Gastrocnemius medialis (tissue), 4 donors: ENCODE data around the gene EYS.

ENCODE experiments used
- POLR2A ChIP-seq, 2 donors: fragments of 450-650 bp; IDR thresholded peaks; one replicate each; pipeline ENCODE4 v1.6.1; 2017; ENCODE audit warnings: antibody characterized with exemption in 2 of 2, mild to moderate bottlenecking in 2 of 2, moderate library complexity in 2 of 2
- TF ChIP-seq, protein P1 (sequence below), 5 experiments: fragments of 450-650 bp in 3 of 5; fragments of 200-600 bp in 2 of 5; sonication (generic) in 2 of 5; IDR thresholded peaks in 4 of 5; conservative IDR thresholded peaks in 1 of 5; 1 replicate in 4 of 5; 2 replicates in 1 of 5; pipeline ENCODE4 v1.5.1; 2016 to 2019; ENCODE audit warnings: antibody characterized with exemption in 5 of 5, mild to moderate bottlenecking in 3 of 5, moderate library complexity in 3 of 5

- no peak for TF ChIP-seq POLR2A (IDR thresholded peaks at IDR 0.05)
- TF ChIP-seq, protein P1, sequence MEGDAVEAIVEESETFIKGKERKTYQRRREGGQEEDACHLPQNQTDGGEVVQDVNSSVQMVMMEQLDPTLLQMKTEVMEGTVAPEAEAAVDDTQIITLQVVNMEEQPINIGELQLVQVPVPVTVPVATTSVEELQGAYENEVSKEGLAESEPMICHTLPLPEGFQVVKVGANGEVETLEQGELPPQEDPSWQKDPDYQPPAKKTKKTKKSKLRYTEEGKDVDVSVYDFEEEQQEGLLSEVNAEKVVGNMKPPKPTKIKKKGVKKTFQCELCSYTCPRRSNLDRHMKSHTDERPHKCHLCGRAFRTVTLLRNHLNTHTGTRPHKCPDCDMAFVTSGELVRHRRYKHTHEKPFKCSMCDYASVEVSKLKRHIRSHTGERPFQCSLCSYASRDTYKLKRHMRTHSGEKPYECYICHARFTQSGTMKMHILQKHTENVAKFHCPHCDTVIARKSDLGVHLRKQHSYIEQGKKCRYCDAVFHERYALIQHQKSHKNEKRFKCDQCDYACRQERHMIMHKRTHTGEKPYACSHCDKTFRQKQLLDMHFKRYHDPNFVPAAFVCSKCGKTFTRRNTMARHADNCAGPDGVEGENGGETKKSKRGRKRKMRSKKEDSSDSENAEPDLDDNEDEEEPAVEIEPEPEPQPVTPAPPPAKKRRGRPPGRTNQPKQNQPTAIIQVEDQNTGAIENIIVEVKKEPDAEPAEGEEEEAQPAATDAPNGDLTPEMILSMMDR (IDR thresholded peaks at IDR 0.05 in 4 of 5, conservative IDR thresholded peaks at IDR 0.05 in 1 of 5): no peak
These were observed 589.1 kb downstream of the EYS start for GRCh38 chr6:65117817-65118409.
